Pancreas (tissue), 10 donors: ENCODE data around the gene ZCCHC14. TPM values are rescaled to one million over a fixed set of nuclear protein-coding genes. Genes with fewer than 3 reads are reported as not detected.
"Not testable (repeated sequence)": the region's sequence is repeated elsewhere in the genome, so short reads cannot be mapped to it uniquely, and the experiment has no call there.

Source experiments
- ATAC-seq, 4 donors: fragments of 200-7000 bp; cut with Tn5 transposase; one replicate each; pipeline versions ENCODE4 v1.8.0 to v1.9.1; 2020; ENCODE audit warnings: mild to moderate bottlenecking in 4 of 4, moderate library complexity in 4 of 4
- DNase-seq, 6 donors: peaks; one replicate each; pipeline ENCODE4 v3.0.0-alpha.2; 2020
- FAIRE-seq: peaks from 2 replicates; lab custom pipeline; 2012; peaks lifted over from hg19 to GRCh38; lab: Jason Lieb, UNC
- H3K27ac ChIP-seq, 4 donors: fragments of 200-600 bp; sonication (generic); 1 replicate in 3 of 4; 2 replicates in 1 of 4; pipeline versions ENCODE4 v1.5.0 to v1.8.0; 2020
- H3K27me3 ChIP-seq, 4 donors: fragments of 200-600 bp; one replicate each; pipeline ENCODE4 v1.8.0; 2021
- H3K36me3 ChIP-seq, 3 donors: fragments of 200-600 bp; sonication (generic) in 1 of 3; one replicate each; pipeline versions ENCODE4 v1.5.0 to v1.8.0; 2020 to 2021
- H3K4me1 ChIP-seq, 3 donors: fragments of 200-600 bp; one replicate each; pipeline ENCODE4 v1.8.0; 2021
- H3K4me3 ChIP-seq, 4 donors: fragments of 200-600 bp; sonication (generic) in 2 of 4; one replicate each; pipeline versions ENCODE4 v1.5.0 to v1.8.0; 2020 to 2021
- H3K9me3 ChIP-seq, 4 donors: fragments of 200-600 bp; one replicate each; pipeline ENCODE4 v1.8.0; 2021
- WGBS, 2 donors: extraction: QIAGEN DNeasy Blood & Tissue Kit; methylation state at CpG; one replicate each; pipeline ENCODE4 v1.1.7; 2013; 5-methylcytosine and 5-hydroxymethylcytosine counted together
- intact Hi-C, 3 donors: fragments of 100-400 bp; cut with DNase I; formaldehyde crosslinking; loops; one replicate each; pipeline versions ENCODE4 v1.11.1 to v1.14.2; 2022
- polyA plus RNA-seq, 2 donors: library from polyadenylated mRNA; stranded (reverse); fragments of 200-250 nt; gene quantifications; one replicate each; pipeline ENCODE4 v1.2.3, GENCODE V29; 2013
- total RNA-seq, 6 donors: library from RNA; stranded (reverse); fragmentation: NEBNext Ultra II Directional in 4 of 6; extraction: Animal tissue kit (Norgen Biotek cat#: 25700) in 4 of 6; gene quantifications; one replicate each; pipeline versions ENCODE4 v1.2.1 to v1.2.4, GENCODE V29; 2021 to 2023
- TF ChIP-seq, protein P1 (sequence below), 4 donors: fragments of 200-600 bp; sonication (generic) in 3 of 4; IDR thresholded peaks; one replicate each; pipeline versions ENCODE4 v1.5.0 to v1.8.0; 2021; ENCODE audit warnings: antibody characterized with exemption in 4 of 4
- donor health status: healthy with polysubstance abuse.
- donor health status: DM: no; HTN: no; CAD: no; lungs with moderate emphysema.
- donor health status: DM: no; HTN: no; CAD: no.
- donor health status: control.
- donor health status: control.
- donor health status: Bipolar disorder and iron deficiency.
- donor health status: DM: yes; HTN: yes; CAD: no.
- donor health status: DM: no; HTN: no; CAD: no.
- donor health status: DM: no; HTN: no; CAD: no.
- donor health status: DM: yes; HTN: yes; CAD: no.

The ZCCHC14 gene
- total and polyA plus RNA-seq, 8 donors: 10.7 to 20.0 (median 12.8) TPM

DNA sequence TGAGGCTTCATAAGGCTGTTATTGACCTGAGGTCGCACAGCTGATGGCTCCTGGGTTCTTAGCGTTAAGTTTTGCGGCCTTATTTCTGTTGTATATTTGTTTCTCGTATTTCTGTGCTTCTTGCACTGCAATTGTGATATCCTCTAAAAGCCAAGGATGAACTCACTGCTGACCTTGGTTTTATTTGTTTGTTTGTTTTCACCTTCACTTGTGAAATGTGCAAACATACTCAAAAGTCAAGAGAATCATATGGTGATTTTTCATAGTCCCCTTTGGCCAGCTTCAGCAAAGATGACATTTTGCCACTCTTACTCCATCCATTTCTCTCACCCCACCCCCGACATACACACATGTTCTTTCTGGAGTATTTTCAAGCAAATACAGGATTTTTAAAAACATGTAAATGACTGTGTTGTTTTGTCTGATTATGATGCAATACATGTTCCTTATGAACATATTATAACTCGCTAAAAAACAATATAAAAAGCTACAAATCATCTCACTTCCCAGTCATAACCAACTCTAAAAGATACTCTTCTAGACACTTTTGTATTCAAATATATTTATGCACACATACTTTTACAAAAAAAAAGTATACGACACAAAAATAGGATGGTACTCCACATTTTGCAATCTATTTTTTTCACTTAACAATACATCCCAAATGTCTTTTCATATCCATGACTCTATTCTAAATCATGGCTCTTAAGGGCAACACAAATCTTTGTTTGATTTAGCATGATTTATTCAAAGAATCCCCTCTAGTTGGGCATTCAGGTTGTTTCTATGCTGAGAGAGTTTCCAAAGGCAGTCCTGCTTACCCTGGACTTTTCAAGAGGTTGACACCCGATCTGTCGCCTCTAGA, 5.7 kb upstream of the ZCCHC14 start:
- DNase-seq: no peak
- H3K4me1 ChIP-seq: peaks cover 1 to 2% (median 1%) of the 10 kb centered on the region in 3 donors
- H3K27ac ChIP-seq: no peak overlapping the region
- no peaks in the 10 kb centered on the region for H3K36me3 ChIP-seq
- no peak for FAIRE-seq
- 56 to 67% methylated on average over 8 to 9 of the region's 9 CpGs for WGBS, 2 donors
- TF ChIP-seq, protein P1, sequence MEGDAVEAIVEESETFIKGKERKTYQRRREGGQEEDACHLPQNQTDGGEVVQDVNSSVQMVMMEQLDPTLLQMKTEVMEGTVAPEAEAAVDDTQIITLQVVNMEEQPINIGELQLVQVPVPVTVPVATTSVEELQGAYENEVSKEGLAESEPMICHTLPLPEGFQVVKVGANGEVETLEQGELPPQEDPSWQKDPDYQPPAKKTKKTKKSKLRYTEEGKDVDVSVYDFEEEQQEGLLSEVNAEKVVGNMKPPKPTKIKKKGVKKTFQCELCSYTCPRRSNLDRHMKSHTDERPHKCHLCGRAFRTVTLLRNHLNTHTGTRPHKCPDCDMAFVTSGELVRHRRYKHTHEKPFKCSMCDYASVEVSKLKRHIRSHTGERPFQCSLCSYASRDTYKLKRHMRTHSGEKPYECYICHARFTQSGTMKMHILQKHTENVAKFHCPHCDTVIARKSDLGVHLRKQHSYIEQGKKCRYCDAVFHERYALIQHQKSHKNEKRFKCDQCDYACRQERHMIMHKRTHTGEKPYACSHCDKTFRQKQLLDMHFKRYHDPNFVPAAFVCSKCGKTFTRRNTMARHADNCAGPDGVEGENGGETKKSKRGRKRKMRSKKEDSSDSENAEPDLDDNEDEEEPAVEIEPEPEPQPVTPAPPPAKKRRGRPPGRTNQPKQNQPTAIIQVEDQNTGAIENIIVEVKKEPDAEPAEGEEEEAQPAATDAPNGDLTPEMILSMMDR (IDR thresholded peaks at IDR 0.05): no peak
- ATAC-seq: no peak
- no peaks in the 10 kb centered on the region for H3K9me3 ChIP-seq
- intact Hi-C loops: no loop called here
- H3K4me3 ChIP-seq: no peak overlapping the region
- no peaks in the 10 kb centered on the region for H3K27me3 ChIP-seq

DNA sequence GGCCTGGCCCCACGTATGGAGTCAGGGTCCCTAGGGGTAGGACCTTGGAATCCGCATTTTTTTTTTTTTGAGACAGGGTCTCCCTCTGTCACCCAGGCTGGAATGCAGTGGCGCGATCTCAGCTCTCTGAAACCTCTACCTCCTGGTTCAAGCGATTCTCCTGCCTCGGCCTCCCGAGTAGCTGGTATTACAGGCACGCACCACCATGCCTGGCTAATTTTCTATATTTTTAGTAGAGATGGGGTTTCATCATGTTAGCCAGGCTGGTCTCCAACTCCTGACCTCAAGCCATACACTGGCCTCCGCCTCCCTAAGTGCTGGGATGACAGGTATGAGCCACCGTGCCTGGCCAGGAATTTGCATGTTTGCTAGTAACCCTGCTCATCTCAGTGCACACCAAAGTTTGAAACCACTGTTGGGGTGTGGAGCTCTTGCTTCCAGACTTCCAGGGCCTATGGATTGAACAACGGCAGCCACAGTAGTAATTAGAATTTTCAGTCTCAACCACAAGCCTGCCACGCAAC, 5.0 kb upstream of the ZCCHC14 start:
- H3K27me3 ChIP-seq, H3K36me3 ChIP-seq, H3K4me1 ChIP-seq, DNase-seq, ATAC-seq, intact Hi-C loops, H3K9me3 ChIP-seq, H3K4me3 ChIP-seq, FAIRE-seq, H3K27ac ChIP-seq: not testable (repeated sequence)
- 87 to 90% methylated on average over 12 of the region's 12 CpGs for WGBS, 2 donors

GRCh38 chr16:87497023-87497766, 4.4 kb upstream of the ZCCHC14 start:
- WGBS, 2 donors: 81 to 85% methylated on average over 18 of the region's 18 CpGs
- H3K9me3 ChIP-seq, H3K36me3 ChIP-seq, H3K4me1 ChIP-seq, intact Hi-C loops, H3K27me3 ChIP-seq, DNase-seq, H3K27ac ChIP-seq, FAIRE-seq, ATAC-seq, H3K4me3 ChIP-seq: not testable (repeated sequence)

DNA sequence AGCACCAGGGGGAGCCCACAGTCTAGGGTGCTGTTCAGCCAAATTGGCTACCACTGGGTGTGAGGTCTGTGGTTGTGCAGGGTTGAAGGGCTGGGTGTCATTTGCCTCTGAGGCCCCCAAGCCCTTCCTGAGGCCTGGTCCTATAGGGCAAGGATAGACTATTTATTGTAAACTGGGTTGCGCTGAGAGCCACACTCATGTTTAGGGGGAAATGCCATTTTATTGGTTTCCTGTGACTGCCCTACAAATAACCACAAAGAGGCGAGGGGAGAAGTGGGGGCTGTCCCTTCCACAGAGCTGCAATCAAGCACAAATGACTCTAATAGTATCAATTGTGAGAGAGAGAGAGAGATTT, 3.6 kb upstream of the ZCCHC14 start:
- ATAC-seq: no peak
- 85 to 90% methylated on average over 2 of the region's 2 CpGs for WGBS, 2 donors
- no peak for FAIRE-seq
- TF ChIP-seq, protein P1 (IDR thresholded peaks at IDR 0.05): no peak
- no peaks in the 10 kb centered on the region for H3K9me3 ChIP-seq
- H3K27ac ChIP-seq: no peak overlapping the region
- no peak for DNase-seq
- intact Hi-C loops: no loop called here
- H3K27me3 ChIP-seq: no peaks in the 10 kb centered on the region
- peaks cover 4 to 6% (median 5%) of the 10 kb centered on the region in 3 donors for H3K4me1 ChIP-seq
- H3K4me3 ChIP-seq: no peak overlapping the region
- H3K36me3 ChIP-seq: no peaks in the 10 kb centered on the region

DNA sequence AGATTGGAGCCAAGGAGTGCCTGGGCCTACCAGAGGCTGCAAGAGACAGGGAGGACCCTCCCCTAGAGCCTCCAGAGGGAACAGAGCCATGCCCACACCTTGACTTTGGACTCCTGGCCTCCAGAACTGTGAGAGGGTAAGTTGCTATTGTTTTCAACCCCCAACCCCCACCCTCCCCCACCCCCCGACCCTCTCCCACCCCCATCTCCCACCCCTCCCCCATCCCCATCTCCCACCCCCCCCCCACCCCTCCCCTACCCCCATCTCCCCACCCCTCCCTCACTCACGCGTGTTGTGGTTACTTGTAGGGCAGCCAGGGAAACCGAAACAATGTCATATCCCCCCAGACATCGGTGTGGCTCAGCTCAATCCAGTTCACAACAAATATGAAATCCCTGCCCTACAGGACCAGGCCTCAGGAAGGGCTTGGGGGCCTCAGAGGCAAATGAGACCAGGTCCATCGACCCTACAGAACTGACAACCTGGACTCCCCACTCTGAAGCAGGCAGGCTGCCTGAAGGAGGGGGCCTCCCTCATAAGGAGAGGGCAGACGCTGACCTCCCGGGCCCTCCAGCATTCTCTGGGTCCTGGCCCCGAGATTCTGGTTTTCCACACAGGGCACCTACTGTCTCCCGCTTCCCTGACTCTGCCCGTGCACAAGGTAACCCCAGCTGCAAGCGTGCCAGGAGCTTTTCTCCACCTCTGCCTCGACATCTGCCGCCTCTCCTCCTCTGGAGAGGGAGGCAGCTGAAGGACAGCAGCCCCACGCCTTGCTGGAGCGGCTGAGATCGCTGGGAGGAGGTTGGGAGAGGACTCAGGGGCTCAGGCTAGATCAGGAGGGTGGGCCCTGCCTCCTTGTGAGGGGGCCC, 3.0 kb upstream of the ZCCHC14 start:
- FAIRE-seq (no peak), DNase-seq (no peak), ATAC-seq (no peak)
- Histone ChIP-seq H3K4me1 (peaks cover 4 to 6% (median 5%) of the 10 kb centered on the region in 3 donors), H3K27ac (no peak overlapping the region), H3K9me3 (no peaks in the 10 kb centered on the region), H3K27me3 (no peaks in the 10 kb centered on the region), H3K4me3 (no peak overlapping the region), H3K36me3 (no peaks in the 10 kb centered on the region)
- WGBS, 2 donors: 83% methylated on average over 16 to 17 of the region's 17 CpGs
- TF ChIP-seq, protein P1 (IDR thresholded peaks at IDR 0.05): no peak
- intact Hi-C loops: no loop called here
